Calu3 (cell line): ENCODE results near the gene EPS8L2. TPM values are rescaled to one million over a fixed set of nuclear protein-coding genes. Genes with fewer than 3 reads are reported as not detected.

Source experiments
- BruUV-seq: library from RNA; stranded (reverse); fragments of 400-500 nt; replicated peaks from 2 replicates; lab custom pipeline; 2021; lab: Mats Ljungman, UMichigan
- CTCF ChIA-PET: fragments of 300-600 bp; sonication (Branson Sonifier 250); formaldehyde crosslinking; loops from one replicate; lab custom pipeline; 2022; ENCODE audit warnings: antibody characterized with exemption; lab: Charles Lee
- DNase-seq: peaks from one replicate; pipeline ENCODE4 v3.0.0; 2022
- H3K27ac Mint-ChIP-seq: one replicate; pipeline ENCODE4 v1.8.0; 2022; ENCODE audit warnings: mixed read lengths; ENCODE audit not compliant: unreplicated experiment
- H3K27me3 Mint-ChIP-seq: one replicate; pipeline ENCODE4 v1.8.0; 2022; ENCODE audit warnings: mixed read lengths; ENCODE audit not compliant: unreplicated experiment
- H3K36me3 Mint-ChIP-seq: one replicate; pipeline ENCODE4 v1.8.0; 2022; ENCODE audit warnings: mild to moderate bottlenecking, moderate library complexity, mixed read lengths; ENCODE audit not compliant: insufficient read depth, unreplicated experiment
- H3K4me1 Mint-ChIP-seq: one replicate; pipeline ENCODE4 v1.8.0; 2022; ENCODE audit warnings: mild to moderate bottlenecking, low read depth, mixed read lengths; ENCODE audit not compliant: unreplicated experiment
- H3K4me3 Mint-ChIP-seq: one replicate; pipeline ENCODE4 v1.8.0; 2022; ENCODE audit warnings: mild to moderate bottlenecking, low read depth, moderate library complexity, mixed read lengths; ENCODE audit not compliant: unreplicated experiment
- H3K9me3 Mint-ChIP-seq: one replicate; pipeline ENCODE4 v1.8.0; 2022; ENCODE audit warnings: low read depth, mixed read lengths; ENCODE audit not compliant: unreplicated experiment
- intact Hi-C: fragments of 100-400 bp; cut with micrococcal nuclease; formaldehyde crosslinking; loops from one replicate; pipeline ENCODE4 v1.10.0; 2022; ENCODE audit not compliant: unreplicated experiment
- total RNA-seq: library from RNA; stranded (reverse); gene quantifications from 2 replicates; pipeline ENCODE4 v1.2.3, GENCODE V29; 2022
- TF ChIP-seq, protein P1 (sequence below): fragments of 200-600 bp; IDR thresholded peaks from one replicate; pipeline ENCODE4 v1.8.0; 2022; ENCODE audit warnings: antibody characterized with exemption; ENCODE audit not compliant: unreplicated experiment

EPS8L2 gene
- total RNA-seq, 1 experiment from 2014 or later = 212 TPM

DNA sequence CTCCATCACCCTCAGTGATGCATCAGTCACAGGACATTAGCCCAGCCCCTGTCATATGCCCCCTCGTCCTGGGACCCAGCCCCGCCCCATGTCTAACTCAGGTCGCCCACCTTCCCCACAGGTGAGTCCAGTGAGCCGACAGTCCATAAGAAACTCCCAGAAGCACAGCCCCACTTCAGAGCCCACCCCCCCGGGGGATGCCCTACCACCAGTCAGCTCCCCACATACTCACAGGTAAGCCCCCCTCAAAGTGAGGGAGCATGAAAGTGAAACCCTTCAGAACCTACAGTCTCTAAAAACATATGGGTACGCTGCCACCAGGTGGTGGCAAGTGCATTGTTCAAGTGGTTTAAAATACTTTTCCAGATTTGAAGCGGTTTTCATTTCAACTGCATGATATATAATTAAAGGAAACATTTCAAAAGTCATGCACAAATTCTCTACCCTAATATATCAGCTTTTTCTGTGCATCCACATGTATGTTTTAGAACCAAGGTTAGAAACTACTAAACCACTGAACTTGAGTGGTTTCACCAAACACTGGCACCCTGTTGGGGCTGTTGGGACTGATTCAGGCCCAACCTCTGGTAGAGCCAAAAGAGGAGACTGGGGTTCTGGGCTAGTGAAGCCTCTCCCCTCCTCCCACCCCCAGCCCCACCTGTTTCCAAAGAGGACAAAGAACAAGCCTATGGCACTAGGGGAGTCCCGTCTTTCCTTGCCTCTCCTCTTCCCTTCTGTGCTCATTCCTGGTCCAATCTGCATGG, 17.3 kb downstream of the EPS8L2 start:
- Mint-ChIP-seq H3K9me3 (no peaks in the 10 kb centered on the region), H3K4me1 (no peaks in the 10 kb centered on the region), H3K27ac (no peak overlapping the region), H3K36me3 (peaks cover 68% of the 10 kb centered on the region), H3K4me3 (no peak overlapping the region), H3K27me3 (no peaks in the 10 kb centered on the region)
- TF ChIP-seq, protein P1, sequence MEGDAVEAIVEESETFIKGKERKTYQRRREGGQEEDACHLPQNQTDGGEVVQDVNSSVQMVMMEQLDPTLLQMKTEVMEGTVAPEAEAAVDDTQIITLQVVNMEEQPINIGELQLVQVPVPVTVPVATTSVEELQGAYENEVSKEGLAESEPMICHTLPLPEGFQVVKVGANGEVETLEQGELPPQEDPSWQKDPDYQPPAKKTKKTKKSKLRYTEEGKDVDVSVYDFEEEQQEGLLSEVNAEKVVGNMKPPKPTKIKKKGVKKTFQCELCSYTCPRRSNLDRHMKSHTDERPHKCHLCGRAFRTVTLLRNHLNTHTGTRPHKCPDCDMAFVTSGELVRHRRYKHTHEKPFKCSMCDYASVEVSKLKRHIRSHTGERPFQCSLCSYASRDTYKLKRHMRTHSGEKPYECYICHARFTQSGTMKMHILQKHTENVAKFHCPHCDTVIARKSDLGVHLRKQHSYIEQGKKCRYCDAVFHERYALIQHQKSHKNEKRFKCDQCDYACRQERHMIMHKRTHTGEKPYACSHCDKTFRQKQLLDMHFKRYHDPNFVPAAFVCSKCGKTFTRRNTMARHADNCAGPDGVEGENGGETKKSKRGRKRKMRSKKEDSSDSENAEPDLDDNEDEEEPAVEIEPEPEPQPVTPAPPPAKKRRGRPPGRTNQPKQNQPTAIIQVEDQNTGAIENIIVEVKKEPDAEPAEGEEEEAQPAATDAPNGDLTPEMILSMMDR = peak; percentile 67
- intact Hi-C loops = loop anchor here (1.0 to 10.0 kb wide), 2 partner anchors 27 to 169 kb away; no protein-coding TSS in a partner anchor
- CTCF ChIA-PET = interaction anchor here (0.6 to 1.7 kb wide), 5 partner anchors 22 to 68 kb away, joined by 3 to 9 read pairs (median 4); partner anchors contain the start of genes TALDO1 and TMEM80
- no TSS peak for BruUV-seq
- peak; percentile 59 for DNase-seq

DNA sequence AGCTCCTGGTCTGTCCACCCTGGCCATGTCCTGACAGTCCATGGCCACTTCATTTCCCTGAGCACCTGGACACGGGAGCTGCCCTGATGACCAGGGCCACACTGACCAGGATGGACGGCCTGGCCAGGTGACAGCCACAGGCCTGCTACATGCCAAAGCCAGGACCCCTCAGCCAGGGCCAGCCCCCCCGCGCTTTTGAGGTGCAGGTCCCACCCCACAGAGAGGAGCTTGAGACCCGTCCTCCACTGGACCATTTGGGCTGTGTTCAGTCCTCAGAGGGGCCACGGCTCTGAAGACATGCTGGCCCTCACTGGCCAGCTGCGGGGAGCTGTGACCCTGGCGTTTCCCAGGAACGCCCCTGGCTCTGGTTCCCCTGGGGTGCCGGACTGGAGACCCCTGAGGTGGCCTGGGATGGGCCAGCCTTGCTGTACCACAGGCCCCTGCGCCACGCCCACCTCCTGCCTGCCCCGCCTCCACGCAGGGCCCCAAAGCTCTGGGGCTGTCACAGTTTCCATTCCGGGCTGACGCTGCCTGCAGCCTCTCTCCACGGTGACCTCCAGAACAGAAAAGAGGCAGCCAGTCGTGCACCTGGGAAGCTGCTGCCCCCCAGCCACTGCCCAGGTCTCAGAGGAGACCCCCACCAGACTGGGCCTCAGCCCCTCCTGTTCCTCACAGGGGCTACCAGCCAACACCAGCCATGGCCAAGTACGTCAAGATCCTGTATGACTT, 18.2 kb downstream of the EPS8L2 start:
- intact Hi-C loops = loop anchor here (10.0 kb wide), 1 partner anchor 169 kb away; no protein-coding TSS in a partner anchor
- no TSS peak for BruUV-seq
- DNase-seq = no peak
- Mint-ChIP-seq H3K4me1 (no peaks in the 10 kb centered on the region), H3K27me3 (no peaks in the 10 kb centered on the region), H3K27ac (no peak overlapping the region), H3K9me3 (no peaks in the 10 kb centered on the region), H3K4me3 (no peak overlapping the region), H3K36me3 (peaks cover 73% of the 10 kb centered on the region)
- TF ChIP-seq, protein P1 = no peak
- CTCF ChIA-PET = interaction anchor here (0.6 kb wide), 1 partner anchor 450 kb away, joined by 3 read pairs; no protein-coding TSS in a partner anchor

DNA sequence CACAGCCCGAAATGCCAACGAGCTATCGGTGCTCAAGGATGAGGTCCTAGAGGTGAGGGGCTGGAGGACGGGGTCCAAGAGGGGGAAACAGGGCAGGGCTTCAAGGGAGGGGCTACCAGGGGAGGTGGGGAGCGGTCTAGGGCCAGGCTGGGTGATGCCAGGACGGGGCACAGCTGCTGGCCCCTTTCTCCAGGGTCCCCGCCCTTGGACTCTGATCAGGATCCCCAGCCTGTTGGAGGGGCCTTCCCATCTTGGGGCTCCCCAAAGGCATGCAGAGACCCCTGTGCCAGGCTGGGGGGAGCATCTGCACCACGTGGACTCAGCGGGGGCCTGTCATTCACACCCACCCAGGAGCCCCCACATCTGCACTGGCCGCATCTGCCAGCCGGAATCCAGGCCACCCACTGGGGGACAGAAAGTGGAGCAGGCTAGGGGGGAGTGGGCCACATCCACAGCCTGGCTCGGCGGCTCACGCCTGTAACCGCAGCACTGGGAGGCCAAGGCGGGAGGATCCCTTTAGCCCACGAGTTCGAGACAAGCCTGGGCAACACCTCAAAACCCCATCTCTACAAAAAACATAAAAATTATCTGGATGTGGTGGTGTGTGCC, 18.9 kb downstream of the EPS8L2 start:
- CTCF ChIA-PET = interaction anchor here (0.6 kb wide), 1 partner anchor 451 kb away, joined by 3 read pairs; no protein-coding TSS in a partner anchor
- TF ChIP-seq, protein P1 = no peak
- H3K27ac Mint-ChIP-seq = no peak overlapping the region
- intact Hi-C loops = loop anchor here (10.0 kb wide), 1 partner anchor 170 kb away; no protein-coding TSS in a partner anchor
- no peak for DNase-seq
- H3K4me3 Mint-ChIP-seq = no peak overlapping the region
- H3K4me1 Mint-ChIP-seq = peaks cover 5% of the 10 kb centered on the region
- no peaks in the 10 kb centered on the region for H3K27me3 Mint-ChIP-seq
- no TSS peak for BruUV-seq
- H3K36me3 Mint-ChIP-seq = peaks cover 75% of the 10 kb centered on the region
- H3K9me3 Mint-ChIP-seq = no peaks in the 10 kb centered on the region

DNA sequence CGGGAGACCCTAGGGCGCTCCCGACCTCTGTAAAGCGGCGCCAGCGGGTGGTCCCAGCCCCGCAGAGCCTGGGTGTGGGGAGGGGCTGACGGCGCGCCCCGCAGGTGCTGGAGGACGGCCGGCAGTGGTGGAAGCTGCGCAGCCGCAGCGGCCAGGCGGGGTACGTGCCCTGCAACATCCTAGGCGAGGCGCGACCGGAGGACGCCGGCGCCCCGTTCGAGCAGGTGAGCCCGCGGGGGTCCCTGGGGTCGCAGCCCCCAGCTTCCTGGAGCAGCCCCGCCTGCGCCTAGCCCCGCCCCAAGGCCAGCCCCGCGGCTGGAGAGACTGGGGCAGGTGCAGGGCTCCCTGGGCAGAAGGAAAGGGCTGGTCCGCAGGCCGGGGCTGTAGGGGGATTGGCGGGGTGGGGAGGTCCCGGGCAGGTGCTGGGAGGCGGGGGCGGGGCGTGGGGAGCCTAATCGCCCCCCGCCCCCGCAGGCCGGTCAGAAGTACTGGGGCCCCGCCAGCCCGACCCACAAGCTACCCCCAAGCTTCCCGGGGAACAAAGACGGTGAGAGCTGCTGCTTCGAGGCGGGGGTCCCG, 19.7 kb downstream of the EPS8L2 start:
- TF ChIP-seq, protein P1 = no peak
- Mint-ChIP-seq H3K4me1 (peaks cover 8% of the 10 kb centered on the region), H3K36me3 (peaks cover 70% of the 10 kb centered on the region), H3K4me3 (no peak overlapping the region), H3K27ac (no peak overlapping the region), H3K9me3 (no peaks in the 10 kb centered on the region), H3K27me3 (no peaks in the 10 kb centered on the region)
- CTCF ChIA-PET = interaction anchor here (0.9 kb wide), 1 partner anchor 13 kb away, joined by 5 read pairs; no protein-coding TSS in a partner anchor
- no peak for DNase-seq
- no TSS peak for BruUV-seq
- intact Hi-C loops = loop anchor here (10.0 kb wide), 1 partner anchor 171 kb away; no protein-coding TSS in a partner anchor
